Stimulated activated CD4-positive, alpha-beta T cell treated with anti-CD3 and anti-CD28 coated beads, Interleukin-12 subunit alpha, Interleukin-12 subunit beta, amount 100 ng/mL, for 4 hours (primary cell): Measurements from ENCODE around the gene ATXN7L1.

Source experiments
- DNase-seq: peaks from one replicate; pipeline ENCODE4 v3.0.0-alpha.2; 2020

Gene ATXN7L1

GRCh38 chr7:105661625-105662024, 214.8 kb downstream of the ATXN7L1 start:
- DNase-seq = no peak

GRCh38 chr7:105656922-105657521, 219.4 kb downstream of the ATXN7L1 start:
- DNase-seq = peak; percentile 63

- DNase-seq = no peak
Measured at GRCh38 chr7:105655500-105656380, 220.7 kb downstream of the ATXN7L1 start.

GRCh38 chr7:105655067-105655466, 221.3 kb downstream of the ATXN7L1 start:
- no peak for DNase-seq

- DNase-seq = no peak
Measured at GRCh38 chr7:105654095-105654686, 222.2 kb downstream of the ATXN7L1 start.

- no peak for DNase-seq
Measured at GRCh38 chr7:105653441-105654005, 222.9 kb downstream of the ATXN7L1 start.

GRCh38 chr7:105652359-105652993, 223.9 kb downstream of the ATXN7L1 start:
- DNase-seq = peak; percentile 71

GRCh38 chr7:105651798-105652197, 224.6 kb downstream of the ATXN7L1 start:
- DNase-seq = no peak

- no peak for DNase-seq
Measured at GRCh38 chr7:105650382-105650970, 225.9 kb downstream of the ATXN7L1 start.

GRCh38 chr7:105649727-105650381, 226.5 kb downstream of the ATXN7L1 start:
- DNase-seq = no peak

GRCh38 chr7:105648561-105649401, 227.6 kb downstream of the ATXN7L1 start:
- DNase-seq = no peak

GRCh38 chr7:105647591-105647990, 228.8 kb downstream of the ATXN7L1 start:
- no peak for DNase-seq

GRCh38 chr7:105644937-105645336, 231.5 kb downstream of the ATXN7L1 start:
- no peak for DNase-seq

GRCh38 chr7:105643851-105644250, 232.5 kb downstream of the ATXN7L1 start:
- DNase-seq = no peak

GRCh38 chr7:105643384-105643783, 233.0 kb downstream of the ATXN7L1 start:
- DNase-seq = no peak

GRCh38 chr7:105642264-105642663, 234.1 kb downstream of the ATXN7L1 start:
- DNase-seq = no peak

GRCh38 chr7:105640956-105641810, 235.2 kb downstream of the ATXN7L1 start:
- no peak for DNase-seq

GRCh38 chr7:105639667-105640493, 236.5 kb downstream of the ATXN7L1 start:
- no peak for DNase-seq

GRCh38 chr7:105638902-105639495, 237.4 kb downstream of the ATXN7L1 start:
- DNase-seq = no peak
